Calu3 (cell line): Measurements from ENCODE around the gene QKI. TPM values are rescaled to one million over a fixed set of nuclear protein-coding genes. Genes with fewer than 3 reads are reported as not detected.
"Not testable (repeated sequence)": the region's sequence is repeated elsewhere in the genome, so short reads cannot be mapped to it uniquely, and the experiment has no call there.

Experiments
- BruUV-seq: library from RNA; stranded (reverse); fragments of 400-500 nt; replicated peaks from 2 replicates; lab custom pipeline; 2021; lab: Mats Ljungman, UMichigan
- CTCF ChIA-PET: fragments of 300-600 bp; sonication (Branson Sonifier 250); formaldehyde crosslinking; loops from one replicate; lab custom pipeline; 2022; ENCODE audit warnings: antibody characterized with exemption; lab: Charles Lee
- DNase-seq: peaks from one replicate; pipeline ENCODE4 v3.0.0; 2022
- H3K27ac Mint-ChIP-seq: one replicate; pipeline ENCODE4 v1.8.0; 2022; ENCODE audit warnings: mixed read lengths; ENCODE audit not compliant: unreplicated experiment
- H3K27me3 Mint-ChIP-seq: one replicate; pipeline ENCODE4 v1.8.0; 2022; ENCODE audit warnings: mixed read lengths; ENCODE audit not compliant: unreplicated experiment
- H3K36me3 Mint-ChIP-seq: one replicate; pipeline ENCODE4 v1.8.0; 2022; ENCODE audit warnings: mild to moderate bottlenecking, moderate library complexity, mixed read lengths; ENCODE audit not compliant: insufficient read depth, unreplicated experiment
- H3K4me1 Mint-ChIP-seq: one replicate; pipeline ENCODE4 v1.8.0; 2022; ENCODE audit warnings: mild to moderate bottlenecking, low read depth, mixed read lengths; ENCODE audit not compliant: unreplicated experiment
- H3K4me3 Mint-ChIP-seq: one replicate; pipeline ENCODE4 v1.8.0; 2022; ENCODE audit warnings: mild to moderate bottlenecking, low read depth, moderate library complexity, mixed read lengths; ENCODE audit not compliant: unreplicated experiment
- H3K9me3 Mint-ChIP-seq: one replicate; pipeline ENCODE4 v1.8.0; 2022; ENCODE audit warnings: low read depth, mixed read lengths; ENCODE audit not compliant: unreplicated experiment
- CTCF ChIP-seq: fragments of 200-600 bp; IDR thresholded peaks from one replicate; pipeline ENCODE4 v1.8.0; 2022; ENCODE audit warnings: antibody characterized with exemption; ENCODE audit not compliant: unreplicated experiment
- intact Hi-C: fragments of 100-400 bp; cut with micrococcal nuclease; formaldehyde crosslinking; loops from one replicate; pipeline ENCODE4 v1.10.0; 2022; ENCODE audit not compliant: unreplicated experiment
- total RNA-seq: library from RNA; stranded (reverse); gene quantifications from 2 replicates; pipeline ENCODE4 v1.2.3, GENCODE V29; 2022

QKI gene
- total RNA-seq, 1 experiment from 2014 or later: 131 TPM

GRCh38 chr6:163589387-163589786 lies 174.9 kb downstream of the QKI start:
- H3K4me3 Mint-ChIP-seq: no peak overlapping the region
- no peaks in the 10 kb centered on the region for H3K27me3 Mint-ChIP-seq
- intact Hi-C loops: loop anchor here (5.0 kb wide), 1 partner anchor 368 kb away; no protein-coding TSS in a partner anchor
- H3K36me3 Mint-ChIP-seq: peaks cover 18% of the 10 kb centered on the region
- BruUV-seq: no TSS peak
- CTCF ChIA-PET: no interaction called here
- H3K4me1 Mint-ChIP-seq: peaks cover 11% of the 10 kb centered on the region
- TF ChIP-seq CTCF: no peak
- H3K27ac Mint-ChIP-seq: no peak overlapping the region
- DNase-seq: no peak
- H3K9me3 Mint-ChIP-seq: peaks cover 19% of the 10 kb centered on the region

- not testable (repeated sequence) for BruUV-seq, H3K4me3 Mint-ChIP-seq
- H3K36me3 Mint-ChIP-seq: peaks cover 18% of the 10 kb centered on the region
Observed at GRCh38 chr6:163590132-163590531, 175.6 kb downstream of the QKI start.

DNA sequence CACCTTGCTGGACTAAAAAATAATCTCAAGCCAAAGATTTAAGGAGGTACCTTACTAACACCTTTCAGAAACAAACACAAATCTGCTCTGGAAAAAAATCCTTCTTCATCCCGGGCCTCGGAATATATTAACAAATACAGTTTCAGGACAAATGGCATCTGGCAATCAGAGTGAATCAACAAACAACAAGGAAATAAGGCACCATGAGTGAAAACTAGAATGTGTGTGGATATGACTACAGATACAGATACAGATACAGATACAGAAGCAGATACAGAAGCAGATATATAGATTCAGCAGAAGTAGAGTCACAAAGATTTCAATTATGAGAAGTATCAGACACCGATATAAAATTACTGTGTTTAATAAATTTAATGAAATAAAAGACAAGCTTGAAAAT lies 178.4 kb downstream of the QKI start:
- Mint-ChIP-seq H3K27ac (no peak overlapping the region), H3K9me3 (peaks cover 21% of the 10 kb centered on the region)
- BruUV-seq: no TSS peak

More at GRCh38 chr6:163590132-163590531, 175.6 kb downstream of the QKI start:
- H3K27ac Mint-ChIP-seq, CTCF ChIA-PET, H3K27me3 Mint-ChIP-seq, DNase-seq, intact Hi-C loops: not testable (repeated sequence)
- Mint-ChIP-seq H3K9me3 (peaks cover 19% of the 10 kb centered on the region), H3K4me1 (peaks cover 11% of the 10 kb centered on the region)

DNA sequence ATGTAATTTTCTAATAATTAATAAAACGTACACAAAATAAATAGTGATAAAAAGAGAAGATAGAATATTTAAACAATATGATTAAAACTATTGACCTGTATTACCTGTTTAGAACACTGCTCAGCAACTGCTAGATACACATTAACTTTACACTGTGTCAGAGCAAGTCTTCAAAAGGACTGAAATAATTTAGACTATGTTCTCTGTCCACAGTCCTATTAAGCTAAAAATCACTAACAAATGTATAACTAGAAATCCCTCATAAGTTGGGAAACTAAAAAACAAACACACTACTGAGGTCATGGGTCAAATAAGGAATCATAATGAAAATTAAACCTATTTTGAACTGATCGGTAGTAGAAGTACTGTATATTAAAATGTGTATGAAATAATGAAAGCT lies 181.7 kb downstream of the QKI start:
- no peak overlapping the region for H3K27ac Mint-ChIP-seq
- intact Hi-C loops: no loop called here
- TF ChIP-seq CTCF: no peak
- no peak overlapping the region for H3K4me3 Mint-ChIP-seq
- H3K36me3 Mint-ChIP-seq: peaks cover 6% of the 10 kb centered on the region
- DNase-seq: no peak
- H3K4me1 Mint-ChIP-seq: no peaks in the 10 kb centered on the region
- H3K27me3 Mint-ChIP-seq: no peaks in the 10 kb centered on the region
- CTCF ChIA-PET: no interaction called here
- BruUV-seq: no TSS peak
- peaks cover 9% of the 10 kb centered on the region for H3K9me3 Mint-ChIP-seq

More for the DNA sequence above, 178.4 kb downstream of the QKI start:
- Mint-ChIP-seq H3K4me3 (no peak overlapping the region), H3K4me1 (no peaks in the 10 kb centered on the region), H3K27me3 (no peaks in the 10 kb centered on the region), H3K36me3 (peaks cover 6% of the 10 kb centered on the region)
- no peak for DNase-seq
- CTCF ChIA-PET: interaction anchor here (0.6 kb wide), 1 partner anchor 186 kb away, joined by 5 read pairs; no protein-coding TSS in a partner anchor
- intact Hi-C loops: no loop called here
- TF ChIP-seq CTCF: no peak

DNA sequence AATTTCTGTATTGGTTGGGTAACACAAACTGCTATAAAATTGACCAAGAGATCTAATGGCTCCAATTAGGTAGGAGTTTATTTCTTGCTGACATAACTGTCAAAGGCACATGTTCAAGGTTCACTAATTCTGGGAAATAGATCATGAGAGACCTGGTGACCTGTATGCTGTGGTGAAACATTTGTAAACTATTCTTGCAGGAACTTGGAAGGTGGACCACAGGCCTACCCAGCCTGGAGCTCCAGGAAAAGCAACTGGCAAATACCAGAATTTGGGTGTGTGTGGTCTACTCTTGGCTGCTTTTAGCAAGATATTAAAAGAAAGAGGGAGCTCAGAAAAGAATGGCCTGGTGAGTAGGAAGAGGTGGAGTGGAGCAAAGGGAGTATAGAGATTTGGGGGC lies 184.6 kb downstream of the QKI start:
- Mint-ChIP-seq H3K27me3 (no peaks in the 10 kb centered on the region), H3K4me1 (no peaks in the 10 kb centered on the region), H3K9me3 (peaks cover 2% of the 10 kb centered on the region), H3K4me3 (no peak overlapping the region), H3K27ac (no peak overlapping the region), H3K36me3 (no peaks in the 10 kb centered on the region)
- intact Hi-C loops: no loop called here
- no peak for DNase-seq
- CTCF ChIA-PET: no interaction called here
- TF ChIP-seq CTCF: no peak
- BruUV-seq: no TSS peak
